Measurements from ENCODE around the gene SNED1. TPM values are rescaled to one million over a fixed set of nuclear protein-coding genes. Genes with fewer than 3 reads are reported as not detected.
A peak's percentile ranks its signal among the peaks of the same experiment; 100 is the strongest.

SNED1 gene
- polyA plus RNA-seq, 2 of the 4 experiments (the other 2 are of a cell fraction) = 0.15 to 0.21 TPM

- CTCF ChIA-PET = interaction anchor here (2.1 kb wide), 1 partner anchor 10 kb away, joined by 5 read pairs; no protein-coding TSS in a partner anchor
- peak overlapping the region; percentile 58 for H3K4me2 ChIP-seq
- TF ChIP-seq JUNB (IDR thresholded peaks at IDR 0.05) (no peak), FOSL2 (IDR thresholded peaks at IDR 0.05) (no peak), FOSL2 (CRISPR knock-in tag; IDR thresholded peaks at IDR 0.05) (no peak)
- TF ChIP-seq, protein P1, sequence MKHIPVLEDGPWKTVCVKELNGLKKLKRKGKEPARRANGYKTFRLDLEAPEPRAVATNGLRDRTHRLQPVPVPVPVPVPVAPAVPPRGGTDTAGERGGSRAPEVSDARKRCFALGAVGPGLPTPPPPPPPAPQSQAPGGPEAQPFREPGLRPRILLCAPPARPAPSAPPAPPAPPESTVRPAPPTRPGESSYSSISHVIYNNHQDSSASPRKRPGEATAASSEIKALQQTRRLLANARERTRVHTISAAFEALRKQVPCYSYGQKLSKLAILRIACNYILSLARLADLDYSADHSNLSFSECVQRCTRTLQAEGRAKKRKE (CRISPR knock-in tag; IDR thresholded peaks at IDR 0.05; ENCODE audit: low read depth) = no peak
- 0 out of 3 replicates have a peak overlapping the region, but pooled peaks have one; percentile 13 for H3K4me3 ChIP-seq
- POLR2A ChIA-PET = no interaction called here
- H3K4me1 ChIP-seq = no peaks in the 10 kb centered on the region
- no peaks in the 10 kb centered on the region for H3K9me3 ChIP-seq
- no peak for DNase-seq (ENCODE audit: low read depth in 1 of 2, low spot score in 1 of 2)
- FAIRE-seq = no peak
- WGBS (ENCODE audit: missing lambda C conversion rate) = 90% methylated on average over 5 of the region's 8 CpGs
- no peak overlapping the region for H3K27ac ChIP-seq
- ATAC-seq = peak in 1 of 2 experiments; percentile 45; a peak in 3 of 6 replicates
Observed at GRCh38 chr2:241063587-241063986, 65.2 kb downstream of the SNED1 start.

DNA sequence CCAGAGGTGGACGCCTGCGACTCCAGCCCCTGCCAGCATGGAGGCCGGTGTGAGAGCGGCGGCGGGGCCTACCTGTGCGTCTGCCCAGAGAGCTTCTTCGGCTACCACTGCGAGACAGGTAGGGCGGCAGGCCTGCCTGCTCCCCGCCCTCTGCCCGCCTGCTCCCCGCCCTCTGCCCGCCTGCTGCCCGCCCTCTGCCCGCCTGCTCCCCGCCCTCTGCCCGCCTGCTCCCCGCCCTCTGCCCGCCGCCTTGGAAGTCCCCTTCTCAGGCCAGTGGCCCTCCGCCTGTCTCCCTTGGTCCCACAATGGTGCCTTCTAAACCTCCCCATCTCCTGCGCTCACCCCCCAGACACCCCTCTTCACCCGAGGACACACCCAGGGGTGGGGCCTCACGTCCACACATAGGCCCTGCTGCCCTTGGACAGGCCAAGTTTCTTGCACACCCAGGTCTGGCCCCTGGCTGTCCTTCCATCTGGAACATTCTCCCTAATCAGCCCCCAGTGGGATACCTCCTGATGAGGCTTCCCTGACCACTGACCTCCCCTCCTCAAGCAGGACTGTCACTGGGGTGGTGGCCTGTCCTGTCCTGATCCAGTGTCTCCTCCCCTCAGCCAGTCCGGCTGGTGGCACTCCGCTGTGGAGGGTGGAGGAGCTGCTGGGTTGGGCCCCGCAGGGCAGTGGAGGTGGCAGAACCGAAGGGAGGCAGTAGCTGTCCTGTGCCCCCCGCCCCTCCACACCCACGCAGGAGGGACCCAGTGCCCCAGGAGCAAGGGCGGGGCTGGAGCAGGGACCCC, 65.8 kb downstream of the SNED1 start:
- CTCF ChIA-PET = interaction anchor here (1.0 to 2.1 kb wide), 2 partner anchors 9 to 14 kb away, joined by 5 read pairs; no protein-coding TSS in a partner anchor
- POLR2A ChIA-PET = no interaction called here
- ATAC-seq (peak; percentile 73 to 87), DNase-seq (ENCODE audit: low read depth in 1 of 2, low spot score in 1 of 2) (peak; percentile 18 to 21), FAIRE-seq (no peak)
- no peaks in the 10 kb centered on the region for H3K4me1 ChIP-seq
- H3K9me3 ChIP-seq = no peaks in the 10 kb centered on the region
- H3K4me2 ChIP-seq = peak overlapping the region; percentile 58
- no peak for TF ChIP-seq HEYL (CRISPR knock-in tag; IDR thresholded peaks at IDR 0.05)
- peak; percentile 81 for TF ChIP-seq PBX3 (IDR thresholded peaks at IDR 0.05)
- 0 out of 3 replicates have a peak overlapping the region, but pooled peaks have one; percentile 13 for H3K4me3 ChIP-seq
- peak overlapping the region in 1 of 2 experiments; percentile 49; a peak in 2 of 6 replicates for H3K27ac ChIP-seq
- WGBS (ENCODE audit: missing lambda C conversion rate) = 50% methylated on average over 15 of the region's 32 CpGs

DNA sequence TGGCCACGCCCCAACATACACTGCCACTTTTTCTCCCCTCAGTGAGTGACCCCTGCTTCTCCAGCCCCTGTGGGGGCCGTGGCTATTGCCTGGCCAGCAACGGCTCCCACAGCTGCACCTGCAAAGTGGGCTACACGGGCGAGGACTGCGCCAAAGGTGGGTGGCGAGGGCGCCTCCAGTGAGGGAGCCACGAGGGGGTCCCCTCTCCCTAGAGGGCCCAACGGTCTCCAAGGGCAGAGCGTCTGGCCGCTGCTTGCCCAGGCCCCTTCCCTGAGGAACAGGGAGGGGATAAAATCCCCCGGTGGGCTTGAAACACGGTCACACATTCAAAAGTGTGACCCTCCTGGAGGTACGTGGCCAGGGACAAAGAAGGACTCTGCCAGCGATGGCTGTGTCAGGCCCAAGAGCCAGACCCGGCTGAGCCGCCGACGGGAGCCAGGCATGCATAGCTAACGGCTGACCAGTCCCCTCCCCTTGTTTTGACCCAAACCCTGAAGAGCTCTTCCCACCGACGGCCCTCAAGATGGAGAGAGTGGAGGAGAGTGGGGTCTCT, 66.5 kb downstream of the SNED1 start:
- WGBS (ENCODE audit: missing lambda C conversion rate) = 94% methylated on average over 20 of the region's 23 CpGs
- H3K4me1 ChIP-seq = no peaks in the 10 kb centered on the region
- H3K9me3 ChIP-seq = no peaks in the 10 kb centered on the region
- H3K4me3 ChIP-seq = no peak overlapping the region
- no peak overlapping the region for H3K4me2 ChIP-seq
- DNase-seq (ENCODE audit: low read depth in 1 of 2, low spot score in 1 of 2) (no peak), ATAC-seq (no peak), FAIRE-seq (no peak)
- CTCF ChIA-PET = interaction anchor here (1.0 to 2.1 kb wide), 2 partner anchors 8 to 14 kb away, joined by 5 read pairs; no protein-coding TSS in a partner anchor
- no peak for TF ChIP-seq EHF (CRISPR knock-in tag; IDR thresholded peaks at IDR 0.05)
- no peak for TF ChIP-seq HDAC2 (IDR thresholded peaks at IDR 0.05)
- TF ChIP-seq HOXA7 (CRISPR knock-in tag; IDR thresholded peaks at IDR 0.05) = no peak
- TF ChIP-seq GATA3 (IDR thresholded peaks at IDR 0.05; ENCODE audit: borderline replicate concordance) = no peak
- TF ChIP-seq, protein P2, sequence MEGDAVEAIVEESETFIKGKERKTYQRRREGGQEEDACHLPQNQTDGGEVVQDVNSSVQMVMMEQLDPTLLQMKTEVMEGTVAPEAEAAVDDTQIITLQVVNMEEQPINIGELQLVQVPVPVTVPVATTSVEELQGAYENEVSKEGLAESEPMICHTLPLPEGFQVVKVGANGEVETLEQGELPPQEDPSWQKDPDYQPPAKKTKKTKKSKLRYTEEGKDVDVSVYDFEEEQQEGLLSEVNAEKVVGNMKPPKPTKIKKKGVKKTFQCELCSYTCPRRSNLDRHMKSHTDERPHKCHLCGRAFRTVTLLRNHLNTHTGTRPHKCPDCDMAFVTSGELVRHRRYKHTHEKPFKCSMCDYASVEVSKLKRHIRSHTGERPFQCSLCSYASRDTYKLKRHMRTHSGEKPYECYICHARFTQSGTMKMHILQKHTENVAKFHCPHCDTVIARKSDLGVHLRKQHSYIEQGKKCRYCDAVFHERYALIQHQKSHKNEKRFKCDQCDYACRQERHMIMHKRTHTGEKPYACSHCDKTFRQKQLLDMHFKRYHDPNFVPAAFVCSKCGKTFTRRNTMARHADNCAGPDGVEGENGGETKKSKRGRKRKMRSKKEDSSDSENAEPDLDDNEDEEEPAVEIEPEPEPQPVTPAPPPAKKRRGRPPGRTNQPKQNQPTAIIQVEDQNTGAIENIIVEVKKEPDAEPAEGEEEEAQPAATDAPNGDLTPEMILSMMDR (IDR thresholded peaks at IDR 0.05) = no peak
- TF ChIP-seq RCOR1 (IDR thresholded peaks at IDR 0.05; ENCODE audit: low read depth, low read length) = no peak
- no peak for TF ChIP-seq KDM5A (IDR thresholded peaks at IDR 0.05)
- TF ChIP-seq, protein P1 (CRISPR knock-in tag; IDR thresholded peaks at IDR 0.05; ENCODE audit: low read depth) = no peak
- TF ChIP-seq BHLHE40 (IDR thresholded peaks at IDR 0.05; ENCODE audit: low read depth, low read length) = no peak
- TF ChIP-seq TFCP2L1 (CRISPR knock-in tag; IDR thresholded peaks at IDR 0.05) = no peak
- TF ChIP-seq KDM1A (IDR thresholded peaks at IDR 0.05; ENCODE audit: low read depth) = no peak
- TF ChIP-seq, protein P3, sequence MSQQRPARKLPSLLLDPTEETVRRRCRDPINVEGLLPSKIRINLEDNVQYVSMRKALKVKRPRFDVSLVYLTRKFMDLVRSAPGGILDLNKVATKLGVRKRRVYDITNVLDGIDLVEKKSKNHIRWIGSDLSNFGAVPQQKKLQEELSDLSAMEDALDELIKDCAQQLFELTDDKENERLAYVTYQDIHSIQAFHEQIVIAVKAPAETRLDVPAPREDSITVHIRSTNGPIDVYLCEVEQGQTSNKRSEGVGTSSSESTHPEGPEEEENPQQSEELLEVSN (IDR thresholded peaks at IDR 0.05; ENCODE audit: borderline replicate concordance, low read depth) = no peak
- no peak for TF ChIP-seq ESRRA (IDR thresholded peaks at IDR 0.05; ENCODE audit: borderline replicate concordance, low read length)
- TF ChIP-seq, protein P4, sequence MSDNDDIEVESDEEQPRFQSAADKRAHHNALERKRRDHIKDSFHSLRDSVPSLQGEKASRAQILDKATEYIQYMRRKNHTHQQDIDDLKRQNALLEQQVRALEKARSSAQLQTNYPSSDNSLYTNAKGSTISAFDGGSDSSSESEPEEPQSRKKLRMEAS (IDR thresholded peaks at IDR 0.05) = no peak
- TF ChIP-seq ZFP36 (IDR thresholded peaks at IDR 0.05; ENCODE audit: borderline replicate concordance, partially characterized antibody) = no peak
- no peak for TF ChIP-seq JUN (IDR thresholded peaks at IDR 0.05)
- no peak for TF ChIP-seq TP53 (CRISPR knock-in tag; IDR thresholded peaks at IDR 0.05)
- no peak for TF ChIP-seq POLR2AphosphoS2 (conservative IDR thresholded peaks at IDR 0.05; ENCODE audit: low read length)
- no peak for TF ChIP-seq PBX3 (IDR thresholded peaks at IDR 0.05)
- H3K27ac ChIP-seq = no peak overlapping the region
- POLR2A ChIA-PET = no interaction called here
